HG02610 (cell line): Measurements from ENCODE around the gene CHRND.

ENCODE experiments used
- ATAC-seq: cut with Tn5 transposase; IDR thresholded peaks from one replicate; pipeline ENCODE4 v1.9.1; 2021; ENCODE audit warnings: mild to moderate bottlenecking, moderate library complexity; ENCODE audit not compliant: unreplicated experiment

The CHRND gene

GRCh38 chr2:232487385-232488096 lies 38.4 kb upstream of the CHRND start, which contains the start of gene ECEL1:
TSS of gene ECEL1 (minus strand) at chr2:232487834. CDS start at chr2:232486653, 1,181 bp downstream.
- ATAC-seq, result no peak

- ATAC-seq, result no peak
Observed at GRCh38 chr2:232488097-232488711, 37.8 kb upstream of the CHRND start.

GRCh38 chr2:232488721-232489300 lies 37.1 kb upstream of the CHRND start:
- ATAC-seq, result no peak

GRCh38 chr2:232489516-232490220 lies 36.3 kb upstream of the CHRND start:
- ATAC-seq, result no peak

- no peak for ATAC-seq
Observed at GRCh38 chr2:232490221-232491138, 35.5 kb upstream of the CHRND start.

GRCh38 chr2:232491139-232491780 lies 34.7 kb upstream of the CHRND start:
- no peak for ATAC-seq

GRCh38 chr2:232492236-232492848 lies 33.6 kb upstream of the CHRND start:
- no peak for ATAC-seq

- no peak for ATAC-seq
Observed at GRCh38 chr2:232492963-232493700, 32.8 kb upstream of the CHRND start.

GRCh38 chr2:232493701-232494474 lies 32.1 kb upstream of the CHRND start:
- ATAC-seq, result no peak

GRCh38 chr2:232494542-232494941 lies 31.4 kb upstream of the CHRND start:
- no peak for ATAC-seq

GRCh38 chr2:232495292-232495691 lies 30.7 kb upstream of the CHRND start:
- ATAC-seq, result no peak

- no peak for ATAC-seq
Observed at GRCh38 chr2:232496501-232497270, 29.3 kb upstream of the CHRND start.

GRCh38 chr2:232497348-232497747 lies 28.6 kb upstream of the CHRND start:
- no peak for ATAC-seq

GRCh38 chr2:232498452-232498851 lies 27.5 kb upstream of the CHRND start:
- no peak for ATAC-seq

GRCh38 chr2:232501331-232501771 lies 24.6 kb upstream of the CHRND start:
- no peak for ATAC-seq

- ATAC-seq, result no peak
Observed at GRCh38 chr2:232501794-232502390, 24.1 kb upstream of the CHRND start.

GRCh38 chr2:232502511-232502910 lies 23.4 kb upstream of the CHRND start:
- no peak for ATAC-seq
